Measurements from ENCODE around the gene PCDHGB5. TPM values are rescaled to one million over a fixed set of nuclear protein-coding genes. Genes with fewer than 3 reads are reported as not detected.
A peak's percentile ranks its signal among the peaks of the same experiment; 100 is the strongest.

Gene PCDHGB5
- total RNA-seq, 1 donor from 2014 or later, result 15.0 TPM

DNA sequence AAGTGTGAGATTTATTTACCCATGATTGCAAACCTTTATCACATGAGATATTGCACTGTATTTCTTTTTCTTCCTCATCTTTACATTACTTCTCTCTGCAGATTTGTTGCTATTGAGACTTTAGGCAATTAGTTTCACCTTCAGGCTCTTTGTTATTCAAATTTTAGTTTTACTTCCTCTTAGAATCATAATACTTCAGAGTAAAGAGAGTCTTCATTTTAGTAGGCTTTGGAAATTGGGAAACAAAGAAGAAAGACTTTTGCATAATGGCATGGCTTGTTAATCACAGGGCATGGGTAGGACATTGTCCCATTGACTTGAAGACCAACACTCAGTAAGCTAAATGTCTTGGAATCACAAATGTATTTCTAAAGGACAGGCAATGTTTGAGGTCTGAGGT, 35.0 kb upstream of the PCDHGB5 start:
- peaks cover 68% of the 10 kb centered on the region for H3K9me3 ChIP-seq
- TF ChIP-seq POLR2A (IDR thresholded peaks at IDR 0.05), result no peak
- no peak for TF ChIP-seq POLR2AphosphoS5 (IDR thresholded peaks at IDR 0.05; ENCODE audit: insufficient read depth in 1 of 2, low read depth in 1 of 2)
- TF ChIP-seq, protein P1, sequence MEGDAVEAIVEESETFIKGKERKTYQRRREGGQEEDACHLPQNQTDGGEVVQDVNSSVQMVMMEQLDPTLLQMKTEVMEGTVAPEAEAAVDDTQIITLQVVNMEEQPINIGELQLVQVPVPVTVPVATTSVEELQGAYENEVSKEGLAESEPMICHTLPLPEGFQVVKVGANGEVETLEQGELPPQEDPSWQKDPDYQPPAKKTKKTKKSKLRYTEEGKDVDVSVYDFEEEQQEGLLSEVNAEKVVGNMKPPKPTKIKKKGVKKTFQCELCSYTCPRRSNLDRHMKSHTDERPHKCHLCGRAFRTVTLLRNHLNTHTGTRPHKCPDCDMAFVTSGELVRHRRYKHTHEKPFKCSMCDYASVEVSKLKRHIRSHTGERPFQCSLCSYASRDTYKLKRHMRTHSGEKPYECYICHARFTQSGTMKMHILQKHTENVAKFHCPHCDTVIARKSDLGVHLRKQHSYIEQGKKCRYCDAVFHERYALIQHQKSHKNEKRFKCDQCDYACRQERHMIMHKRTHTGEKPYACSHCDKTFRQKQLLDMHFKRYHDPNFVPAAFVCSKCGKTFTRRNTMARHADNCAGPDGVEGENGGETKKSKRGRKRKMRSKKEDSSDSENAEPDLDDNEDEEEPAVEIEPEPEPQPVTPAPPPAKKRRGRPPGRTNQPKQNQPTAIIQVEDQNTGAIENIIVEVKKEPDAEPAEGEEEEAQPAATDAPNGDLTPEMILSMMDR (IDR thresholded peaks at IDR 0.05), result no peak
- H3K27me3 ChIP-seq, result no peaks in the 10 kb centered on the region

GRCh38 chr5:141363952-141364660, 33.6 kb upstream of the PCDHGB5 start, which contains the start of gene PCDHGA5:
PCDHGA5 (plus strand) TSS chr5:141364162; CDS start chr5:141364331, 169 bp downstream.
- Histone ChIP-seq H3K4me3 (peak within 1 kb of the TSS in 1 of 2 donors; percentile 1), H3K9me3 (peaks cover 68% of the 10 kb centered on the region), H3K4me1 (no peaks in the 10 kb centered on the region), H3K27ac (no peak within 1 kb of the TSS), H3K27me3 (no peaks in the 10 kb centered on the region), H3K36me3 (no peaks in the 10 kb centered on the region)
- TF ChIP-seq POLR2A (IDR thresholded peaks at IDR 0.05) (no peak), POLR2AphosphoS5 (IDR thresholded peaks at IDR 0.05; ENCODE audit: insufficient read depth in 1 of 2, low read depth in 1 of 2) (no peak)
- TF ChIP-seq, protein P1 (IDR thresholded peaks at IDR 0.05), result no peak
- intact Hi-C loops (cut with DNase I), result no loop called here
- DNase-seq (ENCODE audit: extremely low spot score in 2 of 2), result no peak

More for the DNA sequence above, 35.0 kb upstream of the PCDHGB5 start:
- DNase-seq (ENCODE audit: extremely low spot score in 2 of 2), result no peak
- no peaks in the 10 kb centered on the region for H3K4me1 ChIP-seq
- intact Hi-C loops (cut with DNase I), result no loop called here
- no peaks in the 10 kb centered on the region for H3K36me3 ChIP-seq
- no peak overlapping the region for H3K4me3 ChIP-seq
- H3K27ac ChIP-seq, result no peak overlapping the region

DNA sequence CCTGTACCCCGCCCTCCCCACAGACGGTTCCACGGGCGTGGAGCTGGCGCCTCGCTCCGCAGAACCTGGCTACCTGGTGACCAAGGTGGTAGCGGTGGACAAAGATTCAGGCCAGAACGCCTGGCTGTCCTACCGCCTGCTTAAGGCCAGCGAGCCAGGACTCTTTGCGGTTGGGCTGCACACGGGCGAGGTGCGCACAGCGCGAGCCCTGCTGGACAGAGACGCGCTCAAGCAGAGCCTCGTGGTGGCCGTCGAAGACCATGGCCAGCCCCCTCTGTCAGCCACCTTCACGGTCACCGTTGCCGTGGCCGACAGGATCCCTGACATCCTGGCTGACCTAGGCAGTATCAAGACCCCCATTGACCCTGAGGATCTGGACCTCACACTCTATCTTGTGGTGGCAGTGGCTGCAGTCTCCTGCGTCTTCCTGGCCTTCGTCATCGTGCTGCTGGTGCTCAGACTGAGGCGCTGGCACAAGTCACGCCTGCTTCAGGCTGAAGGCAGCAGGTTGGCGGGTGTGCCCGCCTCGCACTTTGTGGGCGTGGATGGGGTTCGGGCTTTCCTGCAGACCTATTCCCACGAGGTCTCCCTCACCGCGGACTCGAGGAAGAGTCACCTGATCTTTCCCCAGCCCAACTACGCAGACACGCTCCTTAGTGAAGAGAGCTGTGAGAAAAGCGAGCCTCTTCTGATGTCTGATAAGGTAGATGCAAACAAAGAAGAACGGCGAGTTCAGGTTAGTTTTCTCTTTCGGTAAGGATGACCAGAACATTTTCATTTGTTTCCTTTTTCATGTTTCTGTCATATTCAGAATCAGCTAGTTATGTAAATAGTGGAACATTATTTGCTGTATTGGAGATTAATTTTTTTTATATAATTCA, 31.5 kb upstream of the PCDHGB5 start:
- Histone ChIP-seq H3K27me3 (no peaks in the 10 kb centered on the region), H3K27ac (no peak overlapping the region), H3K9me3 (peaks cover 74% of the 10 kb centered on the region), H3K4me3 (no peak overlapping the region), H3K36me3 (peaks cover 0 to 8% of the 10 kb centered on the region in 2 donors), H3K4me1 (no peaks in the 10 kb centered on the region)
- no peak for DNase-seq (ENCODE audit: extremely low spot score in 2 of 2)
- TF ChIP-seq, protein P1 (IDR thresholded peaks at IDR 0.05), result no peak
- no peak for TF ChIP-seq POLR2AphosphoS5 (IDR thresholded peaks at IDR 0.05; ENCODE audit: insufficient read depth in 1 of 2, low read depth in 1 of 2)
- TF ChIP-seq POLR2A (IDR thresholded peaks at IDR 0.05), result no peak
- intact Hi-C loops (cut with DNase I), result no loop called here

DNA sequence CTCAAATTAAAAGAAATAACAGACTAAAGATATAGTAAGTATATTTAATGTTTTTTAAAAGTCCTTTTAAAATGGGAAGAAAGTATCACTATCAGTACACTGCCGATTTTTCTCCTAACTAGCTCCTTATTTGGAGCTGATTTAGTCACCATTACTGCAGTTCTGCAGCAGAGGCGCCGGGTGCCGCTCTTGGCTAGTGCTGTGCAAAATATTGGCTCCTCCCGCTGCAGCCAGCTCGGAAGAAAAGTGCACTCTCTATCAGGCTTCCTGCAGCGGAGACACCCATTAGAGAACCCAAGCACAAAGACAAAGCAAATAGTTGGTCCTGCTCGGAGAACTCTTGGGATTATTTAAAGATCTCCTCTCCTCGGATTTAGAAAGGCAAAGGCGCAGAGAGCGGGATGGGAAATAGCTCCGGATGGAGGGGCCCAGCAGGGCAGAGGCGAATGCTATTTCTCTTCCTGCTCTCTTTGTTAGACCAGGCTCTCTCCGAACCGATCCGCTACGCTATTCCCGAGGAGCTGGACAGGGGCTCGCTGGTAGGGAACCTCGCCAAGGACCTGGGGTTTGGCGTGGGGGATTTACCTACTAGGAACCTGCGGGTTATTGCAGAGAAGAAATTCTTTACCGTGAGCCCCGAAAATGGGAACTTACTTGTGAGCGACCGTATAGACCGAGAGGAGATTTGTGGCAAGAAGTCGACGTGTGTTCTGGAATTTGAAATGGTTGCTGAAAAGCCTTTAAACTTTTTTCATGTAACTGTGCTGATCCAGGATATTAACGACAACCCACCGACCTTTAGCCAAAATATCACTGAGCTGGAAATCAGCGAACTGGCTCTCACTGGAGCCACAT, 27.5 kb upstream of the PCDHGB5 start, which contains the start of gene PCDHGB3:
Gene PCDHGB3, plus strand, starts transcription at position 249 of the 855 bp plus-strand sequence. Its CDS starts 153 bp downstream, at position 402.
- no peak for TF ChIP-seq POLR2A (IDR thresholded peaks at IDR 0.05)
- TF ChIP-seq POLR2AphosphoS5 (IDR thresholded peaks at IDR 0.05; ENCODE audit: insufficient read depth in 1 of 2, low read depth in 1 of 2), result no peak
- TF ChIP-seq, protein P1 (IDR thresholded peaks at IDR 0.05), result no peak
- intact Hi-C loops (cut with DNase I), result no loop called here
- no peak for DNase-seq (ENCODE audit: extremely low spot score in 2 of 2)
- Histone ChIP-seq H3K27ac (no peak within 1 kb of the TSS), H3K9me3 (peaks cover 87% of the 10 kb centered on the region), H3K4me3 (peak within 1 kb of the TSS; percentile 7 to 9), H3K27me3 (no peaks in the 10 kb centered on the region), H3K36me3 (peaks cover 0 to 15% of the 10 kb centered on the region in 2 donors), H3K4me1 (no peaks in the 10 kb centered on the region)
